SK-N-MC (cell line): ENCODE data around the gene HINFP.
"Not testable (repeated sequence)": the region's sequence is repeated elsewhere in the genome, so short reads cannot be mapped to it uniquely, and the experiment has no call there.

Experiments used
- EZH2 ChIP-seq: fragments of 200-600 bp; sonication (generic); IDR thresholded peaks from one replicate; pipeline ENCODE4 v1.6.1; 2017; ENCODE audit warnings: antibody characterized with exemption
- POLR2AphosphoS5 ChIP-seq: IDR thresholded peaks from 2 replicates; pipeline ENCODE4 v1.6.1; 2012; ENCODE audit warnings: mild to moderate bottlenecking, low read depth, low read length, borderline replicate concordance

GRCh38 chr11:119139276-119139675 lies 17.9 kb downstream of the HINFP start:
- TF ChIP-seq POLR2AphosphoS5, EZH2: not testable (repeated sequence)
